GM18858 (cell line): ENCODE measurements around the gene RCAN1.

Experiments
- ATAC-seq: cut with Tn5 transposase; IDR thresholded peaks from one replicate; pipeline ENCODE4 v1.9.1; 2021; ENCODE audit not compliant: unreplicated experiment

RCAN1 gene

GRCh38 chr21:34544032-34544496 is 70.8 kb downstream of the RCAN1 start:
- no peak for ATAC-seq

GRCh38 chr21:34543017-34543416 is 71.9 kb downstream of the RCAN1 start:
- no peak for ATAC-seq

GRCh38 chr21:34540206-34540605 is 74.7 kb downstream of the RCAN1 start:
- ATAC-seq, result no peak

GRCh38 chr21:34537838-34538237 is 77.1 kb downstream of the RCAN1 start:
- ATAC-seq, result no peak

- no peak for ATAC-seq
Observed at GRCh38 chr21:34536820-34537219, 78.1 kb downstream of the RCAN1 start.

GRCh38 chr21:34536311-34536710 is 78.6 kb downstream of the RCAN1 start:
- no peak for ATAC-seq

- no peak for ATAC-seq
Observed at GRCh38 chr21:34535886-34536285, 79.0 kb downstream of the RCAN1 start.

GRCh38 chr21:34534522-34534921 is 80.4 kb downstream of the RCAN1 start:
- no peak for ATAC-seq

GRCh38 chr21:34533938-34534337 is 81.0 kb downstream of the RCAN1 start:
- no peak for ATAC-seq

GRCh38 chr21:34531399-34531798 is 83.5 kb downstream of the RCAN1 start:
- ATAC-seq, result no peak

GRCh38 chr21:34530261-34530660 is 84.7 kb downstream of the RCAN1 start:
- no peak for ATAC-seq

- ATAC-seq, result no peak
Observed at GRCh38 chr21:34528131-34528561, 86.8 kb downstream of the RCAN1 start.

- ATAC-seq, result no peak
Observed at GRCh38 chr21:34526618-34527290, 88.2 kb downstream of the RCAN1 start.

GRCh38 chr21:34526241-34526617 is 88.7 kb downstream of the RCAN1 start:
- ATAC-seq, result no peak

- no peak for ATAC-seq
Observed at GRCh38 chr21:34524646-34525601, 90.0 kb downstream of the RCAN1 start.

GRCh38 chr21:34523019-34523555 is 91.8 kb downstream of the RCAN1 start:
- no peak for ATAC-seq

GRCh38 chr21:34522284-34522683 is 92.6 kb downstream of the RCAN1 start:
- ATAC-seq, result no peak

GRCh38 chr21:34521561-34521960 is 93.4 kb downstream of the RCAN1 start:
- no peak for ATAC-seq

- ATAC-seq, result no peak
Observed at GRCh38 chr21:34520764-34521508, 94.0 kb downstream of the RCAN1 start.

GRCh38 chr21:34520281-34520680 is 94.6 kb downstream of the RCAN1 start:
- ATAC-seq, result no peak

GRCh38 chr21:34519694-34520093 is 95.2 kb downstream of the RCAN1 start:
- ATAC-seq, result no peak
